GM19043 (cell line): ENCODE data around the gene FRYL.
"Not testable (repeated sequence)": the region's sequence is repeated elsewhere in the genome, so short reads cannot be mapped to it uniquely, and the experiment has no call there.

Experiments
- ATAC-seq: cut with Tn5 transposase; IDR thresholded peaks from one replicate; pipeline ENCODE4 v1.9.1; 2021; ENCODE audit warnings: low read depth; ENCODE audit not compliant: unreplicated experiment

FRYL gene

DNA sequence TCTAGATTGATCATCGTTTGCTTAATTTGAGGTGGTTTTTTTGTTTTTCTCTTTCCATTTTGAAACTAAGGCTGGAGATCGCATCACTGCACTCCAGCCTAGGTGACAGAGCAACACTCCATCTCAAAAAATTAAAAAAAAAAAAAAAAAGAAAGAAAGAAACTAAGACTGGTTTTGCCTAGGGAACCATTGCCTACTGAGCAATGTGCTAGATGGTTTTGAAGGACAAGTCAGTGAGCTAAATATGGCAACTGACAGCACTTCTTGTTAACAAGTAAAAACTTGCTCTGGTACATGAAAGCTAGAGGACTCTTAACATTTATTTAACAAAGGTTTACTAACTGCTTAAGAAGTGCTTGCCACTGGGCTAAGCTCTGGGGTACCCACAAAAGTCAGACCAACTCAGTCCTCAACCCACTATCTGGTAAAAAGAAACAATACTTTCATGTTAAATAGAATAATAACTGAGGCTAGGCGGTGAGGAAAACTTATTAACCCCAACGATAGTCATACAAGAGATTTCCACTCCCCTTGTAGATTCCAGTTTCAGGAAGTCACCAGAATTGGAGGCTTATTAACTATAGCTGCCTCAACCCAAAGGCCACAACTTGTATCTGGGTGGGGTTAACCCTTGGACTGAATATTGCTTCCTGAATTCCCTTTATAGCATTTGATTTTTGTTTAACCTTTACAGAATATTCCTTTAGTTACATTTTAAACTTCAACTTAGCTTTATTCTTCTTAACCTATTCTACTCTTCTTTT is 111.6 kb downstream of the FRYL start:
- peak; percentile 60 for ATAC-seq

DNA sequence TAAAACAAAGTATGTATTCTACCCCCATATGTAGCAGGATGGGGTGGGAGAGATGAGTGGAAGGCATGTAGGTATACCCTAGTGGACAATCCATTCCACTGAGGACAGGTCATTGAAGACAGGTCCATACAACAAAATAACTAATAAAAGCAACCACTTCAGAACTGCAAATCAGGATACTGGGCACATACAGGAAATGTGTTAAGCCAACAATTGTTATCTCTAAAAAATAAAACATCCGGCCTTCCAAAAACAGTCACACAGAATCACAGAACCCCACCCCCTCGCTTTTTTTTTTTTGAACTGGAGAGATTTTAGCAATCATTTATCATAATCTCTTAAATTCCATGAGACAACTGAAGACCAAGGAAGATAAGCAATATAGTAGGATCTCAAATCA is 112.9 kb downstream of the FRYL start:
- no peak for ATAC-seq

DNA sequence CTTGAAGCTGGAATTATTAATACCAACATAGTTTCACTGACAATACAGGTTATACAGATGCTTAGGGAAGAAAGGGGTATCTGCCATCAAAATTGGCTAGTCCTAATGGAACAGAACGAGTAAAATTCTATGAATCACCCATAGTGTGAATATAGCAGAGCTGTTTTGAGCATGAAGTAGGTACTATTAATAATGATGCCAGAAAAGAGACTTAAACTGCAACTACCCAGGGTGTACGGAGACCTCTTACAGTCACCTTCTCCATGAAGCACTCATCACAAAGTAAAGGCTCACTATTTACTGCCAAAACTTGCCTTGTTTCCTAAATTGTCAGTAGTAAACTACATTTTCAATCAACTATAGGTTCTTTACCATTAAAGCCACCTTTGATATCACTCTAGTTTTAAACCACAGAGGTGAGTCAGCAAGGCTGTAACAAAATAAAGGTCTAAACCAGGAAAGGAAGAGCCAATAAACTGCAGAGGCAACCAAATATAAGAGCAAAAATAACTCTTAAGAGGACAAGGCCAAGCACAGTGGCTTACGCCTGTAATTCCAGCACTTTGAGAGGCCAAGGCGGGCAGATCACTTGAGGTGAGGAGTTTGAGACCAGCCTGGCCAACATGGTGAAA is 114.4 kb downstream of the FRYL start:
- no peak for ATAC-seq

DNA sequence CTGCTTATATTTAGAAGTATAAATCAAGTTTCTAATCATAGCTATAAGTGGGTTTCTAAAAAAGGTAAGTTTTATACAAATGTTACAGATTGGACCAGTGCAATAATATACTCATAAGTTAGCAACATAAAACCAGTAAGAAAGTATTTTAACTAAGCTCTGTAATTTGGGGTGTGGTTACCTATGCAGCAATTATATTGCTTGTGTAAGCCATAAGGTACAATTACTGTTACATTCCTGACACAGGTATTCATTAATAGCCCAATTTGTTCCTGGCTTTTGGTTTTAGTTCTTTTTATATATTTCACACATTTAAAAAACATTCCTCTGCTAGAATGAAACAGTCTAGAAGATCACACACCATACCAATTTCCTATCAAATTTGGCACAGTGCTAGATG is 115.1 kb downstream of the FRYL start:
- no peak for ATAC-seq

DNA sequence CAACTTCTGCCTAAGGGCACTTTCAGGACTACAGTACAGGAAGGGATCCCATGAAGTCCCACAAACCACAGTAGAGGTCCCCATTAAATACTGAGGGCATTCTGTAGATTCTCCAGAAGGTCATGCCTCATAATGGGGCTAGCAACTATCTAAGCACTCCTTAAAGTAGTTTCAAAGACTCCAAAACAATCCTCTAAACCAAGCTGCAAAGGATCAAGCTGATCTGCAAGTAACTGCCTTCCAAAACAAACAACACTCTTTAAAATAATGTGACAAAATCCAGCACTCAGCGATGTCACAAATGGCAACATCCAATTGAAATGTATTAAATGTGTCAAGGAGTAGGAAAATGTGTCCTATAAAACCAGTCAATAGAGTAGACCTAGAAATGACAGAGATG is 118.7 kb downstream of the FRYL start:
- ATAC-seq: no peak

DNA sequence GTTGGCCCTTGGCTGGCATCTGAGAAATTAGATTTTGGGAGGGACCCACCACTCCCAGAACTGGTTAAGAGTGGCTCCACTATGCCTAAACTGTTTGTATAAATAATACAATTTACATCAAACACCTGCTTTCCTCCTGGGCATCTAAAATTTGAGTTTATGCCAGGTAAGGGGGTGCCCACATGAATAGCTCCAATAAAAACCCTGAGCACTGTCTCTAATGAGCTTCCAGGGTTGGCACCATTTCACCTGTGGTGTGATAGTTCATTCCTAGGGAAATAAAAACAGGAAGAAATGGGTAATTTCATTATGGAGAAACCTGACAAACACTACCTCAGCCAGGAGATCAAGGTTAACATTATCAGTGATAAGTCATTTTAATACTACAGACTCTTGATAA is 119.7 kb downstream of the FRYL start:
- ATAC-seq: no peak

DNA sequence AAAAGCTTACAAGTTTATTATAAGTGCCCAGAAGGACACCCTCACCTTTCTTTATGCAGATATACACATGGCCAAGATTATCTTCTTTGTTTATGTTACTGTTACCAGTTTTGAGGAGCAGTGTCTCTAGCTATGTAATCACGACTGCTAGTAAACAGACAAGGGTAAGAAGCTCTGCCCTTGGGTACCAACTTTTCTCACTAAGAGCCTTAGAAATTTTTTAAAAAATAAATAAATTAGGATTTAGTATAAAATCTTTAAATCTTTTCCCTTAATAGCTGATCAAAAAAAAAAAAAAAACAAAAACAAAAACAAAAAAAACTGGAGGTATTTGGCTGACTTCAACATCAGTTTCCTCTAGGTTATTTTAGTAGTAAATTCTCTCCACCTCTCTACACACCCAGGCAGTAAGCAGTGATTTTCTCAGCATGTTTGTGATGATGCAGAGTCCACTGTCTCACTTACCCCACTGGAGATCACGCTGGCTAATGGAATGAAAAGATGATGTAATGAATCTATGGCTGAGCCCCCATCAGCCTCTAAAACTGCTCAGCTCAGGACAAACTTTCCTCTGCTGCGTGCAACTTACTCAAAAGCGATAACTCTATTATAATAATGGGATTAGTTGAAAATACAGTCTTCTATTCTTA is 125.9 kb downstream of the FRYL start:
- ATAC-seq: no peak

DNA sequence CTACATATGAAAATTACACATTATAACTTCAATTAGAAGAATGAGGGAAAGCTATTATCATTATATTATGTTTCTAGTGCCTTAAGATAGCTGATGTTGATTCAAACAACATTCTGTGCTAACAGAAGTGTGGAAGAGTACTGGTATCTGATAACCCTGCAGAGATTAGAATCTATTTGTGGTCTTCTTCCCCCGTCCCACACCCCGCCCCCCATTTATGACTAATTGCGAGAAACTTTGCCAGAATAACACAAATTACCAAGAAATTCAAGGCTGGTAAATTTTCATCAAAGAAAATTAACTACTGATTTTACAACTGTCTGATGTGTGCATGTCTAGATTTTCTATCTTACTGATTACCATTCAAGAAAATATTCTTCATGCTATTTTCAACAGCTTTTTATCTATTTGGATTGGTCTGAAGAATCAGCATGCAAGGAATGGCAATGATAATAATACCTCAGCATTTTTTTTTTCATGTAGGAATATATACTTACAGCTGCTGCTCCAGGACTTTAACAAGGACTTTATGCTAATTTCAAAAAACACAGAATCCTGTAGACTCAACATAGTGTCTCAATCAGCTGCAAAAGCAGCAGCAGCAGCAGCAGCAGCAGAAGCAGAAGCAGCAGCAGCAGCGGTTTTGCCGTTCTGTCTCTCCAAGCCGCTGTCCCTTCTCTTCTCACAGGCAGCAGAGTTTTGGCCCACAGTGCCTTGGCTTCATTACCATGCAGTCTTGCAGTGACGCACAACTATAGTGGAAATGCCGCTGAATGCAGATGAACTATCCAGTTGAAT is 126.7 kb downstream of the FRYL start:
- ATAC-seq: no peak

DNA sequence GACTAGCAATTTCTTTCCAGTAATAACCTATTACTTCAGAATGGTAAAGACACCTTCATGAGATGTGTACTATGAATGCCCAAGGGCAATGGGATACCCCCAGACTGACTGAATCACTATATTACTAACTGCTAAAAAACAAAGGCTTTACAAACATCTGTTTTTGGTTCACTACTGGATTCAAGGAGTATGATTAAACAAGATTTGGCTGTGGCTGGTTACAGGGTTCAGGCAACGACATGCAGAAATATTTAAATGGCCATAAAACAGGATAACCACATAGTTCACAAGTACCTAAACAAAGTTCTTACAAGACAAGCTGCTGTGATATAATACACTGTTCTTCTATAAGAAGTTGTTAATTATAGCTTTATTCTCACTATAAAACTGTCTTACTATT is 128.2 kb downstream of the FRYL start:
- no peak for ATAC-seq

DNA sequence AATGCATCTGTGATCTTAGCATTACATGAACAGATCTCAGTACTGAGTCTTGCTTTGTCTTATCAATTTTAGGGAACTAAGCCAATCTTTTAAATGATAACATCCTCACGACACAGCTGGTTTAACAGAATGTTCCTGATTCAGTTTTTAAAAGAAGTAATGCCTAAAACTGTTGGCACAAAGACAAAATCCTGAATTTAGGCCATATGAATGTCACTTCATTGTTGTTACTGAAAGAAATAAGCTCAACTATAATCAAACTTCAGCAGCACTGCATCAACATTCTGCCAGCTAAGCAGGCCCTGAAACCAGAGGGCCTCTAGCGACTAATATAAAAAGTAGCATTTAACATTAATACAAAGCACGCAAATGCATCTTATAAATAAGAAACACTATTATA is 130.6 kb downstream of the FRYL start:
- ATAC-seq: no peak

DNA sequence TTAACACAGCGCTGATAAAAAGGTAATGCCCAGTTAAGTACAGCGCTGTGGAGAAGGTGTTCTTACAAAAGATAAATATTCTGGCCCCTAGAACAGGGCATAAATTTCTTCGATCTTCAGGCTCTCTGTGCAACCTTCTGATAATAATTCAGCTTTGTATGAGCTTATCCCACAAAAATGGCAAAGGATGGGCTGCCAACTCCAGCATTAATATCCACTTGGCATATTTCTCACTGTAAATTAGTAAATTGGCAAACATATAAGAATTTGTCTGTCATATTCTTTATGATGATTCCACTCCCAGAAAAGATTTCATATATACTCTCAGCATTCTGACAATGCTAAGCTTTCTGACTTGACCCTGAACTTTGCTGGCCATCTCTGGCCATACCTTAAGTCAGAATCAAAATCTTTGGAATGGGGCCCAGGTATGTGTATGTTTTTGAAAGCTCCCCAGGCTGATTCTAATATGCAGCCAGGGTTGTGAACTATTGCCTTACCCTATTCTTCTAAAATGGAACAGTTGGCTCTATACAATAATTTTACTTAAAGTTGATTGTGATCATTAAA is 134.8 kb downstream of the FRYL start:
- no peak for ATAC-seq

DNA sequence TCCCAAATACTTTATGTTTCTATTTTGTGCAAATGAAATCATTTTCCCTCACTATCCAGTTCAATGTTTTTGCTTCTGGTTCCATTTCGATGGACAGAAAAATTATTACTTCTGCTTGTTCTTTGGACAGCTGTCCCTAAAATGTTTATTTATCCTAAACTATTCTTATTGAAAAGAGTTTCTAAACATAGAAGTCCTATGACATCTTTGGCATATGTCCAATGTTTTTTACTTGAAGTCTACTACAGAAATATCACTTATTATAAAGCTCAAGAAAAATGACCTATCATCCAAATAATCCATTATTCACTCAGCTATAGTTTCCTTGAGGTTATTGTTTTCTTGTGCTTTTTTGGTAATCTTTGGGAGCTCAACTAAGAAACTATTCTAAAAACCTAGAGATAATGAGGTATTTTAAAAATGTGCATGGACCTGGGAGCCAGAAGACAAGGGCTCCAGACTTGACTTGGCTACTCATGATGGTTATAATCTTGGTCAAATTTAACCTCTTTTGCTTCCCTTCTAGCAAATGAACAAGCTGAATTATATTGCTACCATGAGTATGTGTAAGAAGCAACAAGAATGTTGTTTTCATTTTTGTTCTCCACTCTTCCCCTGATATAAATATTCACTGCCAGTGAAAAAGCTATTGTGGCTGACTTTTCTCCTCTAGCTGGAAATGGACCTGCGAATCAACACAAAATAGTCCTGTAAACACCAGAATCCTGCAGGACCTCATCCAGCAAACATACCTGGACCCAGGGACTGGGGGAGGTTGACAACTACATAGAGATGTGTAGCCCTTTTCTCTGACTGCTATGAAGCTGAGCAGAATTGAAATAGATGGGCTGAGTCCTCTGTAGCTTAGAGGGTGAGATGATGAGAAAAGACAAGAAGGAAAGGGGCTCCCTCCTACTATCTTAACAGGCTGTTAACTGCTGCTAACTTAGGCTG is 137.4 kb downstream of the FRYL start:
- no peak for ATAC-seq

DNA sequence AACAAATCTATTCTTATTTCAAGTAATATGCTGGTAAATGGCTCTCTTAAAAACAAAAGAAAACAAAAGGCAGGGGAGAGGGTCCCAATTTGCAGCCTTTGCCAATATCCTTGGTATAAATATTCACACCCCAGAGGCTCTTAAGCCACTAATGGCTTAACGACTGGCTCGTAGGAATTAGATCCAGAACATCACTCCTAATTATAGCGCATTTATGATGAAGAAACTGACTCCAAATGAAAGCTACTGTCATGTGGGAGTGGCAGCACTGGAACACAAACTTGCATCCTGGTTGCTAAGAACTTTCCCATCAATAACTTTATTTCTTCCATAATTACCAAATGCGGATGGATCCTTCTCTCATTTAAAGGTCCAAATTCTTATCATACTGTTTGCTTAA is 138.7 kb downstream of the FRYL start:
- no peak for ATAC-seq

DNA sequence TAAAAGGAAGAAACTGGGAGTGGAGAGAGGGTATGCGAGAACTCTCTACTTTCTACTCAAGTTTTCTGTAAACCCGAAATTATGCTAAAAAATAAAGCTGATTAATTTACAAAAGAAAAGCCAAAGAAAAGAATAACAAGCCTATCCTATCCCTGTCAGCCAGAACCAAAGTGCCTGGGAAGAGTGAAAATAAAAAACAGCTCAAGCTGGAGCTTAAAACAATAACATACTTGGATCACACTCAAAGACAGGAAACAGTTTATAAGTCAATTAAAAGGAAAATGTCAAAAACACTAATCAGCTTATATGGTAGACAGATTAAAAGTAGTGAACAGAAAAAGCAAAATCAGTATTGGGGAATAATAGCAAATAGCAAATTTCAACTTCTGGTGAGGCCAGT is 139.4 kb downstream of the FRYL start:
- no peak for ATAC-seq

DNA sequence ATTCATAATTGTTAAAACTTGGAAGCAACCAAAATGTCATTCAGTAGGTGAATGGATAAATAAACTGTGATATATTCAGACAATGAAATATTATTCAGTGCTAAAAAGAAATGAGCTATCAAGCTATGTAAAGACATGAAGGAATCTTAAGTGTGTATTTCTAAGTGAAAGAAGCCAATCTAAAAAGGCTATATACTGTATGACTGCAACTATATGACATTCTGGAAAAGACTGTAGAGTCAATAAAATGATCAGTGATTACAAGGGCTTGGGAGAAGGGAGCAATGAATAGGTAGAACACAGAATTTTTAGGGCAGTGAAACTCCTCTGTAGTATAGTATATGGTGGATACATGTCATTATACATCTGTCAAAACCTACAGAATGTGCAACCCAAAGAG is 139.9 kb downstream of the FRYL start:
- no peak for ATAC-seq

DNA sequence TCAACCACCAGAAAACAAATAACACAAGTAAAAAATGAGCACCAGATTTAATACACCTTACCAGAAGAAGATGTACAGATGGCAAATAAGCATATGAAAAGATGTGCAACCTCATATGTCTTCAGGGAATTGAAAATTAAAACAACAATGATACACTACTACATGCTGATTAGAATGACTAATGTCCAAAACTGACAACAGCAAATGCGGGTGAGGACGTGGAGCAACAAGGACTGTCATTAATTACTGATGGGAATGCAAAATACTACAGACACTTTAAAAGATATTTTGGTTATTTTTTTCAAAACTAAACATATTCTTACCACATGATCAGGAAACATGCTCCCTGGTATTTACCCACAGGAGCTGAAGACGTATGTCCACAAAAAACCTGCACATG is 140.3 kb downstream of the FRYL start:
- ATAC-seq: no peak

DNA sequence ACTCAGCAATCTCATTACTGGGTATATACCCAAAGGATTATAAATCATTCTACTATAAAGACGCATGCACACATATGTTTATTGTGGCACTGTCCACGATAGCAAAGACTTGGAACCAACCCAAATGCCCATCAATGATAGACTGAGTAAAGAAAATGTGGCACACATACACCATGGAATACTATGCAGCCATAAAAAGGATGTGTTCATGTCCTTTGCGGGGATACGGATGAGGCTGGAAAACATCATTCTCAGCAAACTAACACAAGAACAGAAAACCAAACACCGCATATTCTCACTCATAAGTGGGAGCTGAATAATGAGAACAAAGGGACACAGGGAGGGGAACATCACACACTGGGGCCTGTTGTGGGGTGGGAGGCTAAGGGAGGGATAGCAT is 141.5 kb downstream of the FRYL start:
- ATAC-seq: not testable (repeated sequence)

DNA sequence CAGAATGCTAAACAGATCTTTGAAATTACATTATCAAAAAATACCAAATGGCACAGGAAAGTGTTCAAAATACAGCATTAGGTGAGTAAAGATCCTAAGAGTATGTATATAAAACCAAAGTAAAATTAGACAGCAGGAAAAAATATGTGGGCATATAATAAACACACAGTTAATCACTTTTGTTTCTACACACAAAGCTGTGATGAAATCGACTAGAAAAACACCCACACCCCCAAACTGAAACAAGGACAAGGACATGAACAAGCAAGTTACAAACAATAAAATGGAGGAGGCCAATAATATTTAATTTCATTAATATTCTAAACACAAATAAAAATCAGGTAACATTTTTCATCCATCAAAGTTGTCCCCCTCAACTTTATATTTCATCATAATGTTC is 143.2 kb downstream of the FRYL start:
- ATAC-seq: no peak

DNA sequence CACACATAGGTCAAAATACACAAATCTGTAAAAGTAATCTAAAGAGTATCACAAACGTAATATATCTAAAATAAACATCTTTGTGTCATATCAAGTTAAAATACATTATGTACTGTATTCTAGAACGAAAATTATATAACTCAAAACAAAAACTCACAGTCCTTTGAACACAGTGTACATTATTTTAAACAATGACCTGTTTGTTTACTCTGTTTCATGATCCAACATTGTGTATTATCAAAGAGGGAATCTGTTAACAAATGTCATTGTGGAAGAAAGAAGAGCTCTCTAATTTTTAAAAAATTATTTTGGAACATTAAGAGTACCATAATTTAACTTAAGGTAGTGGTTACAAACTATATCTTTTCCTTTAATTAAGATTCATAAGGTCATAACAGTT is 144.1 kb downstream of the FRYL start:
- no peak for ATAC-seq

DNA sequence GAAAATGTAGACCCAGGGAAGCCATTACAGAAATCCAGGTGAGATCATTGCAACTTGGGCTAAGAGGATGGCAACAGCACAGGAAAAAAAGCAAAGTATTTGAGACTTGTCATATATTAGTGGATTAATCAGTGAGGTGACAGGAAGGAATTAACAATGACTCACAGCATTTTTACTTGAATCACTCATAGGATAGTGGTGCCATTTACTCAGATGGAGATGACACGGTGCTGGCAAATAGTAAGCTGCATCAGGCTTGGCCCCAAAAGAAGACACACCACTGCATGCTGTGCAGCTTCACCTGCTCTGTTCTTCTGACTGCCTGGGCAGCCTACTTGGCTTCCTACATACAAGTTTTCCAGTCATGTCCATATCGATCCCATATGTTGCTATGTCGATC is 144.8 kb downstream of the FRYL start:
- no peak for ATAC-seq
